K562 (cell line): ENCODE data around the gene HEXIM1. TPM values are rescaled to one million over a fixed set of nuclear protein-coding genes. Genes with fewer than 3 reads are reported as not detected.

Experiments
- ATAC-seq: fragments of 200-7000 bp; cut with Tn5 transposase; 3 replicates; pipeline ENCODE4 v1.9.1; 2020; ENCODE audit warnings: moderate library complexity
- BruUV-seq: library from RNA; stranded (reverse); fragments of 400-500 nt; replicated peaks from 2 replicates; lab custom pipeline; 2021; lab: Mats Ljungman, UMichigan
- CTCF ChIA-PET: fragments of 300-600 bp; formaldehyde crosslinking; extraction: SDS; loops from one replicate; lab custom pipeline; 2021; ENCODE audit warnings: low intra/inter-chr PET ratio; lab: Yijun Ruan, JAX
- POLR2A ChIA-PET: fragments of 300-600, 350-650 bp; sonication (Branson Sonifier 250); formaldehyde crosslinking; extraction: SDS; loops from one replicate; lab custom pipeline; 2021; ENCODE audit warnings: antibody characterized with exemption, inconsistent platforms; lab: Yijun Ruan, JAX
- DNase-seq, 4 experiments: peaks; one replicate each; pipeline versions ENCODE4 v3.0.0 to v3.0.0-alpha.2; 2011 to 2018; ENCODE audit warnings: low spot score in 3 of 4, mixed read lengths in 3 of 4; ENCODE audit errors: extremely low read depth in 1 of 4
- FAIRE-seq: peaks from 2 replicates; lab custom pipeline; 2011; peaks lifted over from hg19 to GRCh38; lab: Jason Lieb, UNC
- H2AFZ ChIP-seq: 2 replicates; pipeline ENCODE4 v1.6.0; 2011; ENCODE audit warnings: low read depth, low read length, control low read depth, inconsistent platforms
- H3K27ac ChIP-seq: fragments of 200-600 bp; 3 replicates; pipeline ENCODE4 v1.8.0; 2011; ENCODE audit warnings: low read depth, mild to moderate bottlenecking, control low read depth, inconsistent platforms, low read length, moderate library complexity, mixed read lengths; ENCODE audit errors: extremely low read depth
- H3K27me3 ChIP-seq, 2 experiments: fragments of 300-600 bp in 1 of 2; 2 replicates in 1 of 2; 3 replicates in 1 of 2; pipeline versions ENCODE4 v1.6.0 to v1.8.0; 2011; ENCODE audit warnings: inconsistent platforms in 2 of 2, low read length in 2 of 2, mild to moderate bottlenecking in 1 of 2, mixed read lengths in 1 of 2, moderate library complexity in 1 of 2; ENCODE audit not compliant: control insufficient read depth in 2 of 2, insufficient read depth in 2 of 2
- H3K36me3 ChIP-seq: fragments of 300-600 bp; 3 replicates; pipeline ENCODE4 v1.8.0; 2011; ENCODE audit warnings: mild to moderate bottlenecking, low read length, inconsistent platforms; ENCODE audit not compliant: control insufficient read depth, insufficient read depth
- H3K4me1 ChIP-seq, 2 experiments: fragments of 200-600 bp in 1 of 2; replicated peaks in 1 of 2; 2 replicates in 1 of 2; 3 replicates in 1 of 2; pipeline versions ENCODE4 v1.5.1 to v1.8.0; 2011; ENCODE audit warnings: inconsistent platforms in 2 of 2, low read length in 2 of 2, mild to moderate bottlenecking in 1 of 2, mixed read lengths in 1 of 2, moderate library complexity in 1 of 2; ENCODE audit not compliant: control insufficient read depth in 2 of 2, insufficient read depth in 2 of 2
- H3K4me2 ChIP-seq: 2 replicates; pipeline ENCODE4 v1.6.1; 2011; ENCODE audit warnings: low read length, control low read depth, inconsistent platforms, mixed read lengths; ENCODE audit not compliant: insufficient read depth
- H3K4me3 ChIP-seq: fragments of 200-600 bp; sonication (generic), shearing (Covaris generic); 2 replicates; pipeline ENCODE4 v1.5.1; 2016; ENCODE audit warnings: control low read depth, inconsistent platforms
- H3K79me2 ChIP-seq: fragments of 200-600 bp; 3 replicates; pipeline ENCODE4 v1.8.0; 2011; ENCODE audit warnings: low read length, inconsistent platforms; ENCODE audit not compliant: control insufficient read depth, insufficient read depth
- H3K9ac ChIP-seq, 2 experiments: 2 replicates each; pipeline versions ENCODE4 v1.6.0 to v1.6.1; 2011; ENCODE audit warnings: low read depth in 2 of 2, low read length in 2 of 2, control low read depth in 1 of 2, inconsistent platforms in 1 of 2, mild to moderate bottlenecking in 1 of 2, mixed read lengths in 1 of 2; ENCODE audit not compliant: insufficient read depth in 1 of 2
- H3K9me1 ChIP-seq: one replicate; pipeline ENCODE4 v1.6.0; 2011; ENCODE audit warnings: inconsistent platforms, mild to moderate bottlenecking, low read length, moderate library complexity; ENCODE audit not compliant: control insufficient read depth, insufficient read depth
- H3K9me3 ChIP-seq: replicated peaks from 2 replicates; pipeline ENCODE4 v1.5.1; 2011; ENCODE audit warnings: low read depth, low read length, inconsistent platforms; ENCODE audit not compliant: control insufficient read depth, insufficient read depth
- H4K20me1 ChIP-seq: replicated peaks from 2 replicates; pipeline ENCODE4 v1.6.1; 2011; ENCODE audit warnings: low read length, inconsistent platforms, mixed read lengths; ENCODE audit not compliant: control insufficient read depth, insufficient read depth
- EP300 ChIP-seq: IDR thresholded peaks from 2 replicates; pipeline ENCODE4 v1.6.1; 2012; ENCODE audit warnings: low read length, improper control_type of control experiment
- RAD21 ChIP-seq, 2 experiments: fragments of 250-450 bp in 1 of 2; fragments of 450-650 bp in 1 of 2; sonication (Bioruptor Pico) in 1 of 2; formaldehyde crosslinking in 1 of 2; IDR thresholded peaks in 1 of 2; conservative IDR thresholded peaks in 1 of 2; 2 replicates each; pipeline versions ENCODE4 v1.4.0 to v1.8.0; 2020 to 2022; ENCODE audit warnings: mild to moderate bottlenecking in 2 of 2, moderate library complexity in 1 of 2
- RFX5 ChIP-seq: IDR thresholded peaks from 2 replicates; pipeline ENCODE4 v1.6.1; 2011; ENCODE audit warnings: low read depth, mild to moderate bottlenecking, improper control_type of control experiment, low read length
- ZC3H8 ChIP-seq: fragments of 450-650 bp; IDR thresholded peaks from 2 replicates; pipeline ENCODE4 v1.6.1; 2017
- ZNF311 ChIP-seq: fragments of 250-450 bp; sonication (Bioruptor Pico); IDR thresholded peaks from 2 replicates; pipeline ENCODE4 v1.4.0; 2020; ENCODE audit warnings: mild to moderate bottlenecking, moderate library complexity
- WGBS: fragments of 100-300 bp; shearing (Covaris generic); methylation state at CpG from one replicate; pipeline ENCODE4 v1.1.6; 2016; ENCODE audit warnings: low coverage, mixed read lengths; ENCODE audit not compliant: insufficient coverage; ENCODE audit errors: missing lambda C conversion rate; 5-methylcytosine and 5-hydroxymethylcytosine counted together
- in situ Hi-C: fragments of 300-500 bp; cut with MboI; formaldehyde crosslinking; loops from 4 replicates; pipeline ENCODE4 v1.15.0; 2018; ENCODE audit warnings: inconsistent platforms, mixed read lengths
- intact Hi-C: fragments of 100-400 bp; cut with micrococcal nuclease; formaldehyde crosslinking; loops from 2 replicates; pipeline ENCODE4 v1.14.2; 2022
- polyA plus RNA-seq, 8 experiments: library from polyadenylated mRNA; depleted of rRNA in 4 of 8; stranded (reverse) in 5 of 8; unstranded in 3 of 8; fragments of >200 nt; fragmentation: Nextera tagmentation in 2 of 8; fragmentation: Illumina TruSeq in 1 of 8; extraction: Ambion mirVana in 2 of 8; extraction: Trizol in 1 of 8; gene quantifications; 2 replicates each; pipeline versions ENCODE4 v1.2.1 to v1.2.3, GENCODE V29; 2011 to 2014; ENCODE audit warnings: inconsistent platforms in 1 of 8, missing spikeins in 1 of 8
- total RNA-seq, 7 experiments: library from RNA; depleted of rRNA in 6 of 7; stranded (reverse); fragments of >200 nt in 6 of 7; fragmentation: Illumina TruSeq in 2 of 7; extraction: Trizol in 2 of 7; gene quantifications; 2 replicates each; pipeline versions ENCODE4 v1.2.1 to v1.2.3, GENCODE V29; 2011 to 2021; ENCODE audit warnings: low replicate concordance in 1 of 7
- TF ChIP-seq, protein P1 (sequence below), 3 experiments: fragments of 200-800 bp in 1 of 3; sonication (Bioruptor generic) in 1 of 3; sonication (generic) in 1 of 3; formaldehyde crosslinking in 1 of 3; IDR thresholded peaks; 2 replicates each; pipeline versions ENCODE4 v1.6.1 to v1.8.0; 2016 to 2022; ENCODE audit warnings: mild to moderate bottlenecking in 2 of 3, missing compliant biosample characterization in 2 of 3, missing genetic modification characterization in 2 of 3, missing genetic modification reagents in 1 of 3
- TF ChIP-seq, protein P2 (sequence below), 2 experiments: fragments of 450-650 bp in 1 of 2; sonication (generic) in 1 of 2; formaldehyde crosslinking in 1 of 2; IDR thresholded peaks in 1 of 2; conservative IDR thresholded peaks in 1 of 2; 2 replicates each; pipeline versions ENCODE4 v1.6.1 to v1.8.1; 2016 to 2023; ENCODE audit warnings: mild to moderate bottlenecking in 2 of 2, moderate library complexity in 2 of 2, inconsistent platforms in 1 of 2, missing genetic modification reagents in 1 of 2
- TF ChIP-seq, protein P3 (sequence below), 2 experiments: IDR thresholded peaks; 2 replicates each; pipeline ENCODE4 v1.6.1; 2012; ENCODE audit warnings: improper control_type of control experiment in 2 of 2, low read depth in 2 of 2, low read length in 2 of 2, borderline replicate concordance in 1 of 2
- TF ChIP-seq, protein P4 (sequence below): conservative IDR thresholded peaks from 2 replicates; pipeline ENCODE4 v1.6.1; 2011; ENCODE audit warnings: low read depth, mild to moderate bottlenecking, low read length; ENCODE audit not compliant: control insufficient read depth
- TF ChIP-seq, protein P5 (sequence below): fragments of 250-450 bp; sonication (Bioruptor Pico); IDR thresholded peaks from 2 replicates; pipeline ENCODE4 v1.5.0; 2020; ENCODE audit warnings: mild to moderate bottlenecking

HEXIM1 gene
- total and polyA plus RNA-seq, 9 of the 15 experiments (the other 6 are each of a cell fraction or from before 2014, with no cell fraction given): 1.4 to 28.3 (median 9.1) TPM

DNA sequence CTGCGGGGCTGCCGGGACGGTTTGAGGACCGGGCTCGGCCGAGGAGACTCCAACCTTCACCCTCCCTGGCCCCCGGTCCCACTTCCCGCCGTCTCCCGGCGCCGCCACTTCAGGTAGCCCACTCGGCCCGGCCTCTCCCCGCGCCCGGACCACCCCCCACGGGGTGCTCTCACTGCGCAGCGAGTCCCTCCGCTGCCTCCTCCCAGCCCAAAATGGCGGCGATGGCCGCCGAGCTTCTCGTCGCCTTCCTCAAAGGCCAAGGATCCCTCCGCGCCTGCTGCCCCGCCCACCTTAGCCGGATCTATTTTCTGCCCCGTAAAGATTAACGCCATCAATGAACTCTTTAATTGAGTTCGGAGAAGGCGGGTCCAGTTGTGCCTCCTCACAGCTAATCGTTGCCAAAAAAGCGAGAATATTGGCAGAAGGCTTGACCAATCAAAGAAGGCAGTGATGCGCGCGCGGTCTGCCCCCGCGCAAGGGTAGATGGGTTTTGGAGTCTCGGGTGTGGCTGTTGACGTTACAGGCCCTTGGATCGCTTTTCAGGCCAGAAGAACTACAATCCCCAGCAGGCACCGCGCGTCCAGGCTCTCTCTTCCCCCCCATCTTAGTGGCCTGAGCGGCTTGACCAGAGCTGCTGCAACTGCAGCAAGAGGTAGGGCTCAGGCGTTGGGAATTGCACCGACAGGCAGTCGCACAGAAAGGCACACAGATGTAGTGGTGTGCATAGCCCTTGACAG is 13.2 kb downstream of the HEXIM1 start, which contains the start of gene HEXIM2:
HEXIM2 (plus strand) TSS at position 588 of the 737 bp plus-strand sequence. CDS start 919 bp downstream, outside the sequence.
- H4K20me1 ChIP-seq: no peaks in the 10 kb centered on the region
- FAIRE-seq (peak; percentile 97), DNase-seq (peak; percentile 90 to 100 (median 95)), ATAC-seq (peak; percentile 92)
- intact Hi-C loops: loop anchor here (1.0 kb wide), 1 partner anchor 13 kb away; the partner anchor contains the start of gene HEXIM1
- no peaks in the 10 kb centered on the region for H3K9me3 ChIP-seq
- peaks cover 38 to 39% of the 10 kb centered on the region in 2 experiments for H3K4me1 ChIP-seq
- peak within 1 kb of the TSS; percentile 92 for H2AFZ ChIP-seq
- POLR2A ChIA-PET: interaction anchor here (0.6 to 9.6 kb wide), 20 partner anchors 9 to 254 kb away, joined by 3 to 497 read pairs (median 4); partner anchors contain the start of genes ACBD4, HEXIM1 and NMT1
- H3K4me3 ChIP-seq: peak within 1 kb of the TSS; percentile 86
- H3K4me2 ChIP-seq: peak within 1 kb of the TSS; percentile 98
- H3K27ac ChIP-seq: peak within 1 kb of the TSS; percentile 98
- no TSS peak for BruUV-seq
- no peaks in the 10 kb centered on the region for H3K9me1 ChIP-seq
- H3K27me3 ChIP-seq: no peaks in the 10 kb centered on the region
- H3K36me3 ChIP-seq: peaks cover 5% of the 10 kb centered on the region; the same call in 2 of the 3 replicates
- peak within 1 kb of the TSS; percentile 98 to 99 for H3K9ac ChIP-seq
- in situ Hi-C loops: no loop called here
- CTCF ChIA-PET: interaction anchor here (1.0 to 3.0 kb wide), 3 partner anchors 10 to 29 kb away, joined by 3 to 19 read pairs (median 3); partner anchors contain the start of genes ACBD4 and PLCD3
- WGBS: 1% methylated on average over 45 of the region's 53 CpGs
- H3K79me2 ChIP-seq: peaks cover 37% of the 10 kb centered on the region
- TF ChIP-seq RFX5 (no peak), ZNF311 (CRISPR knock-in tag) (peak; percentile 61; the same call in 1 of the 2 replicates), RAD21 (CRISPR knock-in tag; conservative IDR thresholded peaks at IDR 0.05 in 1 of 2, IDR thresholded peaks at IDR 0.05 in 1 of 2) (0 out of 4 replicates have a peak, but pooled peaks of 1 of the 2 experiments have one; percentile 4), ZC3H8 (no peak), EP300 (peak; percentile 23)
- TF ChIP-seq, protein P1, sequence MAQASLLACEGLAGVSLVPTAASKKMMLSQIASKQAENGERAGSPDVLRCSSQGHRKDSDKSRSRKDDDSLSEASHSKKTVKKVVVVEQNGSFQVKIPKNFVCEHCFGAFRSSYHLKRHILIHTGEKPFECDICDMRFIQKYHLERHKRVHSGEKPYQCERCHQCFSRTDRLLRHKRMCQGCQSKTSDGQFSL (CRISPR knock-in tag; IDR thresholded peaks at IDR 0.05): peak; percentile 95
- TF ChIP-seq, protein P1 (tag; IDR thresholded peaks at IDR 0.05): peak in 1 of 2 experiments; percentile 91; a peak in 2 of 4 replicates
- TF ChIP-seq, protein P2, sequence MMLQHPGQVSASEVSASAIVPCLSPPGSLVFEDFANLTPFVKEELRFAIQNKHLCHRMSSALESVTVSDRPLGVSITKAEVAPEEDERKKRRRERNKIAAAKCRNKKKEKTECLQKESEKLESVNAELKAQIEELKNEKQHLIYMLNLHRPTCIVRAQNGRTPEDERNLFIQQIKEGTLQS (IDR thresholded peaks at IDR 0.05): peak; percentile 39
- TF ChIP-seq, protein P2 (CRISPR knock-in tag; conservative IDR thresholded peaks at IDR 0.05): peak; percentile 60; the same call in 1 of the 2 replicates
- TF ChIP-seq, protein P3, sequence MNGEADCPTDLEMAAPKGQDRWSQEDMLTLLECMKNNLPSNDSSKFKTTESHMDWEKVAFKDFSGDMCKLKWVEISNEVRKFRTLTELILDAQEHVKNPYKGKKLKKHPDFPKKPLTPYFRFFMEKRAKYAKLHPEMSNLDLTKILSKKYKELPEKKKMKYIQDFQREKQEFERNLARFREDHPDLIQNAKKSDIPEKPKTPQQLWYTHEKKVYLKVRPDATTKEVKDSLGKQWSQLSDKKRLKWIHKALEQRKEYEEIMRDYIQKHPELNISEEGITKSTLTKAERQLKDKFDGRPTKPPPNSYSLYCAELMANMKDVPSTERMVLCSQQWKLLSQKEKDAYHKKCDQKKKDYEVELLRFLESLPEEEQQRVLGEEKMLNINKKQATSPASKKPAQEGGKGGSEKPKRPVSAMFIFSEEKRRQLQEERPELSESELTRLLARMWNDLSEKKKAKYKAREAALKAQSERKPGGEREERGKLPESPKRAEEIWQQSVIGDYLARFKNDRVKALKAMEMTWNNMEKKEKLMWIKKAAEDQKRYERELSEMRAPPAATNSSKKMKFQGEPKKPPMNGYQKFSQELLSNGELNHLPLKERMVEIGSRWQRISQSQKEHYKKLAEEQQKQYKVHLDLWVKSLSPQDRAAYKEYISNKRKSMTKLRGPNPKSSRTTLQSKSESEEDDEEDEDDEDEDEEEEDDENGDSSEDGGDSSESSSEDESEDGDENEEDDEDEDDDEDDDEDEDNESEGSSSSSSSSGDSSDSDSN (IDR thresholded peaks at IDR 0.05; ENCODE audit: borderline replicate concordance in 1 of 2, low read depth in 2 of 2, low read length in 2 of 2): peak; percentile 36 to 61; a peak in 2 of 4 replicates
- TF ChIP-seq, protein P4, sequence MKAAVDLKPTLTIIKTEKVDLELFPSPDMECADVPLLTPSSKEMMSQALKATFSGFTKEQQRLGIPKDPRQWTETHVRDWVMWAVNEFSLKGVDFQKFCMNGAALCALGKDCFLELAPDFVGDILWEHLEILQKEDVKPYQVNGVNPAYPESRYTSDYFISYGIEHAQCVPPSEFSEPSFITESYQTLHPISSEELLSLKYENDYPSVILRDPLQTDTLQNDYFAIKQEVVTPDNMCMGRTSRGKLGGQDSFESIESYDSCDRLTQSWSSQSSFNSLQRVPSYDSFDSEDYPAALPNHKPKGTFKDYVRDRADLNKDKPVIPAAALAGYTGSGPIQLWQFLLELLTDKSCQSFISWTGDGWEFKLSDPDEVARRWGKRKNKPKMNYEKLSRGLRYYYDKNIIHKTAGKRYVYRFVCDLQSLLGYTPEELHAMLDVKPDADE: no peak; the same call in 1 of the 2 replicates
- TF ChIP-seq, protein P5, sequence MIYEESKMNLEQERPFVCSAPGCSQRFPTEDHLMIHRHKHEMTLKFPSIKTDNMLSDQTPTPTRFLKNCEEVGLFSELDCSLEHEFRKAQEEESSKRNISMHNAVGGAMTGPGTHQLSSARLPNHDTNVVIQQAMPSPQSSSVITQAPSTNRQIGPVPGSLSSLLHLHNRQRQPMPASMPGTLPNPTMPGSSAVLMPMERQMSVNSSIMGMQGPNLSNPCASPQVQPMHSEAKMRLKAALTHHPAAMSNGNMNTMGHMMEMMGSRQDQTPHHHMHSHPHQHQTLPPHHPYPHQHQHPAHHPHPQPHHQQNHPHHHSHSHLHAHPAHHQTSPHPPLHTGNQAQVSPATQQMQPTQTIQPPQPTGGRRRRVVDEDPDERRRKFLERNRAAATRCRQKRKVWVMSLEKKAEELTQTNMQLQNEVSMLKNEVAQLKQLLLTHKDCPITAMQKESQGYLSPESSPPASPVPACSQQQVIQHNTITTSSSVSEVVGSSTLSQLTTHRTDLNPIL (CRISPR knock-in tag): no peak
